DOHH2 (cell line): Measurements from ENCODE around the gene ARF1.

Experiments used
- EZH2phosphoT487 ChIP-seq: fragments of 200-600 bp; sonication (generic); IDR thresholded peaks from 2 replicates; pipeline ENCODE4 v1.6.1; 2017; ENCODE audit warnings: borderline replicate concordance, mild to moderate bottlenecking, antibody characterized with exemption, low read length, moderate library complexity, mixed read lengths
- TF ChIP-seq, protein P1 (sequence below): fragments of 200-600 bp; sonication (generic); IDR thresholded peaks from one replicate; pipeline ENCODE4 v1.5.1; 2014; ENCODE audit warnings: antibody characterized with exemption, mild to moderate bottlenecking, low read depth, low read length; ENCODE audit not compliant: poor library complexity, severe bottlenecking

DNA sequence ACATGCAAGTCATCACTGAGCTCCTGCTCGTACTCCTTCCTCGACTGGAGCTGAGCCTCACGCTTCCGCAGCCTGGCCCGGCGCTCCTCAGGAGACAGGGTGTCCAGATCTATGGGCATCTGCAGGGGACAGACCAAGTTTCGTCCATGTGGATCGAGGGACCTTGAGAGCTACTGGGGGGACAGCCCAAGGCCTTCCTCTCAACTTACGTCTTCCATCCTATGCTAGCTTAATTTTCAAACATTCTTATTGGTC, 24.2 kb downstream of the ARF1 start:
- TF ChIP-seq, protein P1, sequence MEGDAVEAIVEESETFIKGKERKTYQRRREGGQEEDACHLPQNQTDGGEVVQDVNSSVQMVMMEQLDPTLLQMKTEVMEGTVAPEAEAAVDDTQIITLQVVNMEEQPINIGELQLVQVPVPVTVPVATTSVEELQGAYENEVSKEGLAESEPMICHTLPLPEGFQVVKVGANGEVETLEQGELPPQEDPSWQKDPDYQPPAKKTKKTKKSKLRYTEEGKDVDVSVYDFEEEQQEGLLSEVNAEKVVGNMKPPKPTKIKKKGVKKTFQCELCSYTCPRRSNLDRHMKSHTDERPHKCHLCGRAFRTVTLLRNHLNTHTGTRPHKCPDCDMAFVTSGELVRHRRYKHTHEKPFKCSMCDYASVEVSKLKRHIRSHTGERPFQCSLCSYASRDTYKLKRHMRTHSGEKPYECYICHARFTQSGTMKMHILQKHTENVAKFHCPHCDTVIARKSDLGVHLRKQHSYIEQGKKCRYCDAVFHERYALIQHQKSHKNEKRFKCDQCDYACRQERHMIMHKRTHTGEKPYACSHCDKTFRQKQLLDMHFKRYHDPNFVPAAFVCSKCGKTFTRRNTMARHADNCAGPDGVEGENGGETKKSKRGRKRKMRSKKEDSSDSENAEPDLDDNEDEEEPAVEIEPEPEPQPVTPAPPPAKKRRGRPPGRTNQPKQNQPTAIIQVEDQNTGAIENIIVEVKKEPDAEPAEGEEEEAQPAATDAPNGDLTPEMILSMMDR, result no peak
- no peak for TF ChIP-seq EZH2phosphoT487
